SH-SY5Y (cell line): Measurements from ENCODE around the gene CXCL10.

Source experiments
- GATA2 ChIP-seq: IDR thresholded peaks from 2 replicates; pipeline ENCODE4 v1.6.1; 2011; ENCODE audit warnings: mild to moderate bottlenecking, low read depth, low read length
- GATA3 ChIP-seq: IDR thresholded peaks from 2 replicates; pipeline ENCODE4 v1.6.1; 2011; ENCODE audit warnings: low read depth, mild to moderate bottlenecking, low read length, moderate library complexity

- TF ChIP-seq GATA3 (no peak), GATA2 (no peak)
These were observed 20.3 kb downstream of the CXCL10 start for GRCh38 chr4:76003035-76003434.
